Measurements from ENCODE around the gene GLI3. TPM values are rescaled to one million over a fixed set of nuclear protein-coding genes. Genes with fewer than 3 reads are reported as not detected.

Gene GLI3
- total and polyA plus RNA-seq, 2 of the 8 experiments (the other 6 are each of a cell fraction or from before 2014, with no cell fraction given): 8.0 to 31.1 TPM

DNA sequence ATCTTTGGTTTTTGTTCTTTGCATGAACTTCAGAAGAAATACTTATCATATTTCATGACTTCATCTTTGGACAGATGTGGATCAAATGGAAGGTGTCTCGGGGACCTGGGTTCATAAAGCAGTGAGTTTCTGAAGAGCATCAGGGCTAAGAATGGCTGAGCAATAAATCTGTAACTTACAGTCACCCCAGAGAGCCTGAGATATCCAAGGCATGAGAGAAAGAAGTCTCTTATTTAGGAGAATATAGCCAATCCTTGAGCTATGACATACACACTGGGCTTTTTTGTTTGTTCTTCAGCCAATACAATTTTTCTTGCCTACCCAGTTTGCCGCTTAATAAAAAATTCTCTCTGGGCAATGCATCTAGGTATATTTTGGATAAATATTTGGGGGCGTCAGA, 281.6 kb downstream of the GLI3 start:
- POLR2A ChIA-PET (ENCODE audit: partially characterized antibody): no interaction called here
- H2BK15ac ChIP-seq (ENCODE audit: low read length): no peak overlapping the region
- no peak for FAIRE-seq

More for the DNA sequence above, 281.6 kb downstream of the GLI3 start:
- H3K4me2 ChIP-seq (ENCODE audit: insufficient read depth in 1 of 2, low read depth in 2 of 2, low read length in 2 of 2): no peak overlapping the region
- no peak overlapping the region for H4K5ac ChIP-seq (ENCODE audit: insufficient read length, low read depth, low read length)
- H4K91ac ChIP-seq (replicated peaks; ENCODE audit: insufficient read length, low read length): no peak overlapping the region
- no peaks in the 10 kb centered on the region for H4K20me1 ChIP-seq (replicated peaks in 1 of 2; ENCODE audit: control insufficient read depth in 1 of 2, insufficient read depth in 2 of 2, low read length in 2 of 2)
- no peak for DNase-seq (ENCODE audit: low read depth in 1 of 2, low spot score in 2 of 2)
- peaks cover 0 to 2% (median 0%) of the 10 kb centered on the region in 4 experiments; a peak in 2 of 7 replicates for H3K27me3 ChIP-seq (replicated peaks in 1 of 4; ENCODE audit: control insufficient read depth in 3 of 4, extremely low read depth in 1 of 4, insufficient read depth in 3 of 4, low read length in 3 of 4)
- no peak overlapping the region for H3K56ac ChIP-seq (replicated peaks; ENCODE audit: insufficient read length, low read depth, low read length)
- H4K8ac ChIP-seq (ENCODE audit: extremely low read depth, insufficient read depth, low read length): no peak overlapping the region
- no peaks in the 10 kb centered on the region for H3K79me1 ChIP-seq (ENCODE audit: low read depth, low read length)
- no peaks in the 10 kb centered on the region for H3K79me2 ChIP-seq (ENCODE audit: control insufficient read depth in 1 of 2, insufficient read depth in 2 of 2, low read length in 2 of 2)
- 64% methylated on average over 3 of the region's 3 CpGs; no CpG with 5 or more reads in 1 of the 2 experiments for WGBS, 2 experiments (ENCODE audit: extremely low coverage in 1 of 2, insufficient coverage in 1 of 2, insufficient read length in 1 of 2, insufficient replicate concordance in 2 of 2, low coverage in 1 of 2, low lambda C conversion rate in 2 of 2, missing lambda C conversion rate in 1 of 2)
- H2AFZ ChIP-seq (ENCODE audit: low read length): no peak overlapping the region
- no peak overlapping the region for H2AK5ac ChIP-seq (ENCODE audit: low read depth, low read length)
- no peaks in the 10 kb centered on the region for H3K9me3 ChIP-seq (ENCODE audit: insufficient read depth in 2 of 2, low read depth in 1 of 2, low read length in 1 of 2)
- H2BK12ac ChIP-seq (ENCODE audit: low read depth, low read length): no peak overlapping the region
- TF ChIP-seq SP1 (IDR thresholded peaks at IDR 0.05; ENCODE audit: low read depth, low read length) (no peak), BCL11A (IDR thresholded peaks at IDR 0.05; ENCODE audit: low read depth in 2 of 2, low read length in 2 of 2) (no peak), BACH1 (IDR thresholded peaks at IDR 0.05; ENCODE audit: low read length) (no peak), KDM5A (IDR thresholded peaks at IDR 0.05; ENCODE audit: low read length) (no peak), SAP30 (IDR thresholded peaks at IDR 0.05; ENCODE audit: insufficient read depth, insufficient replicate concordance, low read length) (no peak), HDAC6 (IDR thresholded peaks at IDR 0.05; ENCODE audit: low read depth, low read length) (no peak), BRCA1 (IDR thresholded peaks at IDR 0.05; ENCODE audit: low read depth, low read length) (no peak), POU5F1 (IDR thresholded peaks at IDR 0.05; ENCODE audit: low read depth, low read length) (no peak), SRF (IDR thresholded peaks at IDR 0.05; ENCODE audit: low read depth, low read length) (no peak), HDAC2 (IDR thresholded peaks at IDR 0.05; ENCODE audit: borderline replicate concordance in 1 of 2, low read depth in 2 of 2, low read length in 2 of 2) (no peak), PHF8 (conservative IDR thresholded peaks at IDR 0.05; ENCODE audit: low read depth, low read length) (no peak)
- H3K4ac ChIP-seq (replicated peaks; ENCODE audit: insufficient read length, low read depth, low read length): no peak overlapping the region
- no peaks in the 10 kb centered on the region for H3K23me2 ChIP-seq (ENCODE audit: low read depth, low read length)
- H3K4me3 ChIP-seq (ENCODE audit: extremely low read depth in 1 of 4, insufficient read depth in 2 of 4, low read depth in 3 of 4, low read length in 4 of 4): no peak overlapping the region
- peaks cover 0 to 9% (median 7%) of the 10 kb centered on the region in 4 experiments; a peak in 6 of 7 replicates for H3K4me1 ChIP-seq (replicated peaks in 1 of 4; ENCODE audit: control insufficient read depth in 3 of 4, insufficient read depth in 4 of 4, low read length in 3 of 4)
- H2BK20ac ChIP-seq (ENCODE audit: low read length): no peak overlapping the region
- H2BK120ac ChIP-seq (replicated peaks; ENCODE audit: low read depth, low read length): no peak overlapping the region
- CTCF ChIA-PET (ENCODE audit: partially characterized antibody): interaction anchor here (0.7 to 4.6 kb wide), 9 partner anchors 10 to 790 kb away, joined by 3 to 27 read pairs (median 5); no protein-coding TSS in a partner anchor
- no peak overlapping the region for H3K23ac ChIP-seq (ENCODE audit: insufficient read length)
- H3K18ac ChIP-seq (ENCODE audit: extremely low read depth, low read length): no peak overlapping the region
- H3K9ac ChIP-seq (replicated peaks in 1 of 4; ENCODE audit: extremely low read depth in 1 of 4, low read depth in 3 of 4, low read length in 3 of 4): no peak overlapping the region
- no peak overlapping the region for H2BK5ac ChIP-seq (ENCODE audit: low read depth, low read length)
- no peak overlapping the region for H3K14ac ChIP-seq (ENCODE audit: insufficient read length)
- no peak overlapping the region for H3K27ac ChIP-seq (ENCODE audit: low read depth, low read length)
- no peaks in the 10 kb centered on the region for H3K36me3 ChIP-seq (ENCODE audit: control insufficient read depth in 2 of 4, insufficient read depth in 4 of 4, low read length in 3 of 4)
